Esophagus (tissue), 2 donors: Measurements from ENCODE around the gene OPN1SW. TPM values are rescaled to one million over a fixed set of nuclear protein-coding genes. Genes with fewer than 3 reads are reported as not detected.

Source experiments
- H3K27ac ChIP-seq, 2 donors: one replicate each; pipeline ENCODE4 v1.5.1; 2013; ENCODE audit warnings: low read depth in 2 of 2, mild to moderate bottlenecking in 2 of 2, inconsistent platforms in 1 of 2, low read length in 1 of 2, moderate library complexity in 1 of 2
- H3K27me3 ChIP-seq, 2 donors: one replicate each; pipeline ENCODE4 v1.6.1; 2013; ENCODE audit warnings: low read length in 2 of 2, control low read depth in 1 of 2, mild to moderate bottlenecking in 1 of 2; ENCODE audit not compliant: insufficient read depth in 2 of 2, control insufficient read depth in 1 of 2
- H3K36me3 ChIP-seq, 2 donors: one replicate each; pipeline ENCODE4 v1.6.1; 2013; ENCODE audit warnings: low read length in 1 of 2; ENCODE audit not compliant: control insufficient read depth in 2 of 2, insufficient read depth in 2 of 2
- H3K4me1 ChIP-seq, 2 donors: one replicate each; pipeline ENCODE4 v1.6.1; 2013; ENCODE audit warnings: low read length in 1 of 2; ENCODE audit not compliant: control insufficient read depth in 2 of 2, insufficient read depth in 2 of 2
- H3K4me3 ChIP-seq, 2 donors: one replicate each; pipeline ENCODE4 v1.5.1; 2013; ENCODE audit warnings: low read length in 2 of 2, mild to moderate bottlenecking in 2 of 2, low read depth in 1 of 2, moderate library complexity in 1 of 2
- H3K9me3 ChIP-seq, 2 donors: one replicate each; pipeline ENCODE4 v1.6.1; 2013; ENCODE audit warnings: mild to moderate bottlenecking in 2 of 2, low read depth in 1 of 2, low read length in 1 of 2, moderate library complexity in 1 of 2; ENCODE audit not compliant: control insufficient read depth in 2 of 2, insufficient read depth in 1 of 2
- WGBS, 2 donors: extraction: QIAGEN DNeasy Blood & Tissue Kit; methylation state at CpG; one replicate each; pipeline ENCODE4 v1.1.7; 2013; 5-methylcytosine and 5-hydroxymethylcytosine counted together
- polyA plus RNA-seq, 2 donors: library from polyadenylated mRNA; stranded (reverse); fragments of 200-250 nt; gene quantifications; one replicate each; pipeline ENCODE4 v1.2.3, GENCODE V29; 2013
- donor health status: healthy with polysubstance abuse.
- donor health status: Bipolar disorder and iron deficiency.

The OPN1SW gene, protein sequence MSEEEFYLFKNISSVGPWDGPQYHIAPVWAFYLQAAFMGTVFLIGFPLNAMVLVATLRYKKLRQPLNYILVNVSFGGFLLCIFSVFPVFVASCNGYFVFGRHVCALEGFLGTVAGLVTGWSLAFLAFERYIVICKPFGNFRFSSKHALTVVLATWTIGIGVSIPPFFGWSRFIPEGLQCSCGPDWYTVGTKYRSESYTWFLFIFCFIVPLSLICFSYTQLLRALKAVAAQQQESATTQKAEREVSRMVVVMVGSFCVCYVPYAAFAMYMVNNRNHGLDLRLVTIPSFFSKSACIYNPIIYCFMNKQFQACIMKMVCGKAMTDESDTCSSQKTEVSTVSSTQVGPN
- polyA plus RNA-seq, result not detected

GRCh38 chr7:128775744-128776474 lies at the start of gene OPN1SW:
OPN1SW (minus strand) TSS chr7:128775794; CDS start chr7:128775781, 13 bp downstream.
- Histone ChIP-seq H3K27me3 (no peaks in the 10 kb centered on the region), H3K36me3 (peaks cover 0 to 2% of the 10 kb centered on the region in 2 donors), H3K27ac (no peak within 1 kb of the TSS), H3K4me1 (no peaks in the 10 kb centered on the region), H3K9me3 (peaks cover 0 to 5% of the 10 kb centered on the region in 2 donors), H3K4me3 (no peak within 1 kb of the TSS)
- 97 to 99% methylated on average over 4 of the region's 4 CpGs for WGBS, 2 donors

DNA sequence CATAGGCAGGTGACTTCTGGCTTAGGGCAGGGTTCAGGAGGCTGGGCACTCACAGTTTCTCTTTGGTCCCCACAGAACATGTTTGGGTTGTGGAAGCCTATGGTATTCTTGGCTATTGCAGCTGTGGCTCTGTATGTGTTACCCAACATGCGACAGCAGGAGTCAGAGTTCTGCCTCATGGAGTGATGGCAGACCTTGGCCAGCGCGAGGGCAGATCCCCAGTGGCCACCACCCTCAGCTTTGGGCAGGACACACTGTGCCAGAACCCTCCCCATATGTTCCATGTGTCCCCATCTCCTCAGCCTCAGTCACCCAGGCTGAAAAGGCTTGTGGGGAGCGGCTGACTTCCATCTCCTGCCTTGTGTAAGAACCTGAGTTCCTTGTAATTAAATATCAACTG lies 46.1 kb upstream of the OPN1SW start:
- Histone ChIP-seq H3K27ac (no peak overlapping the region), H3K27me3 (no peaks in the 10 kb centered on the region), H3K4me3 (no peak overlapping the region), H3K4me1 (no peaks in the 10 kb centered on the region), H3K36me3 (no peaks in the 10 kb centered on the region), H3K9me3 (no peaks in the 10 kb centered on the region)
- 95 to 97% methylated on average over 4 of the region's 4 CpGs for WGBS, 2 donors

DNA sequence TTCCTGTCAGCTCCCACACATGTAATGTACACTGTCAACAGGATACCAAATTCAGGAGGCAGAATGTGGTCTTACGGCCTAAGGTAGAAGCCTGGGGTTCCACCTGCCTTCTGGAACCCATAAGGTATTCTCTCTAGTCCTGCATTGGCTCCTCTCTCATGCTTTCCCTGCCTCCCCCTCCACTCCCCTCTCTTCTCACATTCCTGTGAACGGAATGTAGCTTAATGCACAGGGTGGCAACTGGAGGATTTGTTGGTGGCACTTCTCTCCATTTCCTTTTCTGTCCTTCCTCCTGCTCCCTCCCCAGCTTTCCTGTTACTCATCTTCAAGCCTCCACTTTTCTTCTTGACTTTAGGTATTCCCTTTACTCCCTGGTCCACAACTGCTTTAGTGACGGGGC lies 43.1 kb upstream of the OPN1SW start:
- Histone ChIP-seq H3K27ac (no peak overlapping the region), H3K36me3 (no peaks in the 10 kb centered on the region), H3K4me1 (peaks cover 0 to 2% of the 10 kb centered on the region in 2 donors), H3K9me3 (no peaks in the 10 kb centered on the region), H3K4me3 (no peak overlapping the region), H3K27me3 (no peaks in the 10 kb centered on the region)
- 86% methylated on average over 3 of the region's 3 CpGs for WGBS, 2 donors

DNA sequence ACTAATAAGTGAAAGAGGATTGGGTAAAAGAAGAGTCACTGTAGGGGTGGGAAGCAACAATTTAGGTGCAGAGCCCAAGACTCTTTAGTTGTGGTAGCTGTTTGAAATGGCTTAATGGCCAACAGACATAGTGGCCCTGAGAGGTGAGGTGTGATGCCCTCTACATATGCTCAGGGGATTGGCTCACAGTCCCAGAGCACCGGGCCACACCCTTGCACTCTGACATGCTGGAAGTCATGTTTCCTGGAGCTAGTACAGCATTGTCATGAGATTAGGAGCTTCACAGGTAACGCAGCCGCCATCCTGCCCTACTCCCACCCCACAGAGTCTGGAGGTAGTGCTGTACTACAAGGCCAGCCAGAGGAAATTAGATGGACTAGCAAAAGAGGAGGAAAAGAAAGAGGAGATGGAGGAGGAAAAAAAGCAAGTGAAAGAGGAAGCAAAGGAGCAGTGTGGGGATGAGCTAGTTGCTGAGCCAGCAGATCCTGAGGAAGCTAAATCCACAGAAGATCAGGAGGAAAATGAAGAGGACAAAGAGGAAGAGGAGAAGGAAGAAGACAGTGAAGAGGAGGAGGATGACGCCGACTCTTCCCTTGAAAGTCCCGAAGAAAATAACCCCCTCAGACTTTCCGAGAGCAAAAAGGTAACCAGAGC lies 39.8 kb upstream of the OPN1SW start:
- H3K27me3 ChIP-seq, result no peaks in the 10 kb centered on the region
- WGBS, 2 donors, result 81 to 84% methylated on average over 7 of the region's 7 CpGs

GRCh38 chr7:128814499-128814898 lies 38.9 kb upstream of the OPN1SW start:
- H3K36me3 ChIP-seq, result no peaks in the 10 kb centered on the region
- no peak overlapping the region for H3K27ac ChIP-seq
- no peak overlapping the region for H3K4me3 ChIP-seq
- 86% methylated on average over 6 of the region's 6 CpGs for WGBS, 2 donors
- no peaks in the 10 kb centered on the region for H3K27me3 ChIP-seq
- peaks cover 0 to 2% of the 10 kb centered on the region in 2 donors for H3K4me1 ChIP-seq
- no peaks in the 10 kb centered on the region for H3K9me3 ChIP-seq

More for the DNA sequence above, 39.8 kb upstream of the OPN1SW start:
- H3K27ac ChIP-seq, result no peak overlapping the region
- peaks cover 0 to 2% of the 10 kb centered on the region in 2 donors for H3K4me1 ChIP-seq
- H3K4me3 ChIP-seq, result no peak overlapping the region
- no peaks in the 10 kb centered on the region for H3K36me3 ChIP-seq
- no peaks in the 10 kb centered on the region for H3K9me3 ChIP-seq

DNA sequence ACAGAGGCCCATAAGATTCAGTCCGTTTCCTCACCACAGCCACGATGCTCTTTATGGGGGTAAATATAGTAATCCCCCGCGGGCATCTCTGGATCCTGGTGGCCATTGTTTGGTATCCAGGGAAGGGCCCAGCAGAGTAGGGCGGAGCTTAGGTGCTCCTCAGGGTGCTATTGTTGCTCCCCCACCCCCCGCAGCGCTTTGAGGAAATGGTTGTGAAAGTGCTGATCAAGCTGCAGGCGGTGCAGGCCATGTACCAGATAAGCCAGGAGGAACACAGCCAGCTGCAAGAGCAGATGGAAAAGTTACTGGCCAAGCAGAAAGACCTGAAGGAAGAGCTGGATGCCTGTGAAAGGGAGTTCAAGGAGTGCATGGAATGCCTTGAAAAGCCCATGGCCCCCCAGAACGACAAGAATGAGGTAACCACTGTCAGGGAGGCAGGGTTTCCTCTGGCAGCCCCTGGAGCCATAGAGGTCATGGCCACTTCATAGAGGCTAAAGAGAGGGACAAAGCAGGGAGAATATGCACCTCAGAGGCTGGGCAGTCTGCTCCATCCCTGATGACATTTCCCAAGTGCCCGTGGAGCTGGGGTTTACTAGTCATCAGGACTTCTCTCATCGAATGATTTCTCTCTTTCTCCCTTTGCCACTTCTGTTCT lies 37.0 kb upstream of the OPN1SW start:
- Histone ChIP-seq H3K27me3 (no peaks in the 10 kb centered on the region), H3K4me1 (peaks cover 0 to 2% of the 10 kb centered on the region in 2 donors), H3K36me3 (no peaks in the 10 kb centered on the region), H3K27ac (no peak overlapping the region), H3K9me3 (no peaks in the 10 kb centered on the region), H3K4me3 (no peak overlapping the region)
- 47 to 67% methylated on average over 11 of the region's 11 CpGs for WGBS, 2 donors

DNA sequence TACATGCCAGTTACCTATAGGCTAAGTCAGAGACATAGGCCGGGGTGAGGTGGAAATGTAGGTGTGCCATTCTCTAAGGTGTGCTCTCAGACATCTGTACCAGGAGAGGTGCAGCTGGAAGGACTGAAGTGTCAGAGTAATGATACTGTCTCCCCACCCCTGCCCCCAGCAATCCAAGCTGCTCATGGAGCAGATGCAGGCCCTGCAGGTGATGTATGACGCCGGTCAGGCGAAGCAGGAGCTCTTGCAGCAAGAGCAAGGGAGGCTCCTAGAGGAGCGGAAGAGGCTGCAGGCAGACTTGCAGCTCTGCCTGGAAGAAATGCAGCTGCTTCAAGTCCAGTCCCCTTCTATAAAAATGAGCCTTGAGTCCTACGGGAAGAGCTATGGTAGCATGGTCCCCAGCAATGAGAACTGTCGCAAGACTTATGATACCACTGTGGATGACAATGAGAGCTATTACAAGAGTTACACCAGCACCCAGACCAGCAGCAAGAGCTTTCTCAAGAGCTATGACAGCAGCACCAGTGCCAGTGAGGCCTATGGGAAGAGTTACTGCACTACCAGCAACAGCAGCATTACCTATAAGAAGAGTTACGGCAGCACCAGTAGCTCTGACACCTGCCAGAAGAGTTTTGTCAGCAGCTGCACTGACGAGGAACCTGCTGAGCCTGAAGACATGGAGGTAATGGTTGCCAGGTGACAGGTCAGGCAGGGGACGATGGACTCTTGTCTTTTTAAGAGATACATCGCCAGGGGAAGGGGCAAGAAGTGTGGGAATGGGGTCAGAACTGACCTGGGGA lies 36.2 kb upstream of the OPN1SW start:
- Histone ChIP-seq H3K36me3 (no peaks in the 10 kb centered on the region), H3K9me3 (no peaks in the 10 kb centered on the region), H3K27me3 (no peaks in the 10 kb centered on the region), H3K4me1 (peaks cover 0 to 2% of the 10 kb centered on the region in 2 donors), H3K27ac (no peak overlapping the region), H3K4me3 (no peak overlapping the region)
- WGBS, 2 donors, result 90 to 93% methylated on average over 11 of the region's 11 CpGs

- Histone ChIP-seq H3K27ac (no peak overlapping the region), H3K4me1 (peaks cover 0 to 2% of the 10 kb centered on the region in 2 donors), H3K36me3 (no peaks in the 10 kb centered on the region), H3K4me3 (no peak overlapping the region), H3K27me3 (no peaks in the 10 kb centered on the region), H3K9me3 (no peaks in the 10 kb centered on the region)
- 94 to 95% methylated on average over 3 of the region's 3 CpGs for WGBS, 2 donors
Measured at GRCh38 chr7:128810997-128811396, 35.4 kb upstream of the OPN1SW start.

GRCh38 chr7:128810473-128810872 lies 34.9 kb upstream of the OPN1SW start:
- 81 to 83% methylated on average over 2 of the region's 2 CpGs for WGBS, 2 donors
- H3K4me1 ChIP-seq, result no peaks in the 10 kb centered on the region

More at GRCh38 chr7:128810473-128810872, 34.9 kb upstream of the OPN1SW start:
- Histone ChIP-seq H3K36me3 (no peaks in the 10 kb centered on the region), H3K4me3 (no peak overlapping the region), H3K9me3 (no peaks in the 10 kb centered on the region), H3K27me3 (no peaks in the 10 kb centered on the region), H3K27ac (no peak overlapping the region)
